MM.1S (cell line): Measurements from ENCODE around the gene ITGA2.

ENCODE experiments used
- DNase-seq: peaks from one replicate; pipeline ENCODE4 v3.0.0-alpha.2; 2015
- H2AFZ ChIP-seq: fragments of 300-600 bp; sonication (generic); 2 replicates; pipeline ENCODE4 v1.6.0; 2016; ENCODE audit warnings: antibody characterized with exemption, low read length
- H3F3A ChIP-seq: fragments of 300-600 bp; sonication (generic); 2 replicates; pipeline ENCODE4 v1.6.1; 2016; ENCODE audit warnings: mild to moderate bottlenecking, antibody characterized with exemption, low read length, moderate library complexity, mixed read lengths; ENCODE audit not compliant: insufficient read depth
- H3K27ac ChIP-seq: fragments of 300-600 bp; sonication (generic); 2 replicates; pipeline ENCODE4 v1.5.1; 2016; ENCODE audit warnings: mild to moderate bottlenecking, low read length
- H3K27me3 ChIP-seq: fragments of 300-600 bp; sonication (generic); replicated peaks from 2 replicates; pipeline ENCODE4 v1.6.0; 2016; ENCODE audit warnings: low read length; ENCODE audit not compliant: insufficient read depth
- H3K36me3 ChIP-seq: fragments of 300-600 bp; sonication (generic); replicated peaks from 2 replicates; pipeline ENCODE4 v1.6.1; 2016; ENCODE audit warnings: mild to moderate bottlenecking, low read length, mixed read lengths; ENCODE audit not compliant: insufficient read depth
- H3K4me1 ChIP-seq: fragments of 300-600 bp; sonication (generic); 2 replicates; pipeline ENCODE4 v1.6.1; 2016; ENCODE audit warnings: low read length, mixed read lengths
- H3K4me2 ChIP-seq: fragments of 300-600 bp; sonication (generic); 2 replicates; pipeline ENCODE4 v1.6.0; 2016; ENCODE audit warnings: low read depth, low read length
- H3K4me3 ChIP-seq: fragments of 300-600 bp; sonication (generic); 2 replicates; pipeline ENCODE4 v1.5.1; 2016; ENCODE audit warnings: low read length, mixed read lengths
- H3K79me2 ChIP-seq: fragments of 300-600 bp; sonication (generic); 2 replicates; pipeline ENCODE4 v1.6.1; 2016; ENCODE audit warnings: mixed run types, low read length, mixed read lengths
- H3K9ac ChIP-seq: fragments of 300-600 bp; sonication (generic); 2 replicates; pipeline ENCODE4 v1.6.1; 2016; ENCODE audit warnings: low read length, mixed read lengths
- H3K9me2 ChIP-seq: fragments of 300-600 bp; sonication (generic); replicated peaks from 2 replicates; pipeline ENCODE4 v1.6.1; 2016; ENCODE audit warnings: mild to moderate bottlenecking, low read length, mixed read lengths; ENCODE audit not compliant: insufficient read depth
- H3K9me3 ChIP-seq: fragments of 300-600 bp; sonication (generic); replicated peaks from 2 replicates; pipeline ENCODE4 v1.6.1; 2016; ENCODE audit warnings: mild to moderate bottlenecking, low read length, mixed read lengths; ENCODE audit not compliant: insufficient read depth
- H4K20me1 ChIP-seq: fragments of 300-600 bp; sonication (generic); 2 replicates; pipeline ENCODE4 v1.6.1; 2016; ENCODE audit warnings: mild to moderate bottlenecking, low read length, moderate library complexity, mixed read lengths; ENCODE audit not compliant: insufficient read depth
- CTCF ChIP-seq: fragments of 300-600 bp; sonication (generic); IDR thresholded peaks from 2 replicates; pipeline ENCODE4 v1.5.1; 2016; ENCODE audit warnings: antibody characterized with exemption, low read length, mixed read lengths
- EZH2 ChIP-seq: fragments of 300-600 bp; sonication (generic); optimal IDR thresholded peaks from 2 replicates; pipeline ENCODE3; 2017; ENCODE audit warnings: low read depth, mild to moderate bottlenecking, antibody characterized with exemption, low read length, mixed read lengths
- EZH2phosphoT487 ChIP-seq: fragments of 300-600 bp; sonication (generic); IDR thresholded peaks from 2 replicates; pipeline ENCODE4 v1.6.1; 2018; ENCODE audit warnings: antibody characterized with exemption, low read length

ITGA2 gene

DNA sequence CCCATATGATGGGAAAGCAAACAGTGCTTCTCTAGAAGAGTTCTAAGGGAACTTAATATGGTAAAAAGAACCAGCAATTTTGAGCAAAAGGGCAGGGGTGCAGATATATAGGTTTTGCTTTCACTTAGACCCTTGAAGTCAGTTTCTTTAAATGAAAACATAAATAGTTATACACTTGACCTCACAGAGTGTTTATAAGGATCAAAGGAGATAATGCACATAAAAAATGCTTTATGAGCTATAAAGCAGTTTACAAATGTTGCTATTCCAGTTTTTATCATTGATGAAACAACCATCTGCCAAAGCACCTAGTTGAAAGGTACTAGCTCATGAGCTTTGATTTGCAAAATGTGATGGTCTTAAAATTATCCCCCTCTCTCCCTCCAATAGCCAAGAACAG is 45.7 kb downstream of the ITGA2 start:
- H3F3A ChIP-seq: no peaks in the 10 kb centered on the region
- H3K4me3 ChIP-seq: no peak overlapping the region
- H2AFZ ChIP-seq: no peak overlapping the region
- H3K36me3 ChIP-seq: no peaks in the 10 kb centered on the region
- H4K20me1 ChIP-seq: no peaks in the 10 kb centered on the region
- no peaks in the 10 kb centered on the region for H3K27me3 ChIP-seq
- no peak overlapping the region for H3K9ac ChIP-seq
- TF ChIP-seq EZH2 (no peak), CTCF (no peak), EZH2phosphoT487 (no peak)
- H3K4me2 ChIP-seq: no peak overlapping the region
- no peak for DNase-seq
- no peaks in the 10 kb centered on the region for H3K9me2 ChIP-seq
- H3K4me1 ChIP-seq: no peaks in the 10 kb centered on the region
- H3K27ac ChIP-seq: no peak overlapping the region
- no peaks in the 10 kb centered on the region for H3K9me3 ChIP-seq
- H3K79me2 ChIP-seq: no peaks in the 10 kb centered on the region

DNA sequence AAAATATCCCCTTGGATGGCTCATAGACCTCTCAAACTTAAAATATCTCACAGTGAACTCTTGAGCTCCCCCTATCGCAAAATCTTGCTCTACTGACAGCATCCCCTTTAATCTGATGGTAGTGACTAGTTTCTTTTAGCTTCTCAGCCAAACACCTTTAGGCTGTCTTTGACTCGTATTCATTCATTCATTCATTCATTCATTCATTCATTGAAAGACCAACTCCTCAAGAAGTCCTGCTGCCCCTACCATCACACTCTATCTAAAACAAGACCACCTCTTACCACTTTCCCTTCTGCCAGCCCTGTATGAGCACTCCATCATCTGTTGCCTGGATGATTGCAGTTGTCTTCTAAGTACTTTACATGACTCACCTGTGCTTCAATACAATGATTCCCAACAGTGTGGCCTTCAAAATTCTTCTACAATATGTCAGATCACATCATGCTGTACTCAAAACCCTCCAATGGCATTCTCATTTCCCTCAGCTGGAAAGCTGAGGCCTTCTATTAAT is 46.8 kb downstream of the ITGA2 start:
- H3K27me3 ChIP-seq: no peaks in the 10 kb centered on the region
- peaks cover 3% of the 10 kb centered on the region; the same call in 1 of the 2 replicates for H3F3A ChIP-seq
- TF ChIP-seq CTCF: peak; percentile 23
- TF ChIP-seq EZH2: no peak
- no peak for TF ChIP-seq EZH2phosphoT487
- H4K20me1 ChIP-seq: no peaks in the 10 kb centered on the region
- no peak overlapping the region for H3K27ac ChIP-seq
- H3K9me3 ChIP-seq: no peaks in the 10 kb centered on the region
- no peak overlapping the region for H2AFZ ChIP-seq
- no peak for DNase-seq
- H3K4me1 ChIP-seq: peaks cover 4% of the 10 kb centered on the region; the same call in 1 of the 2 replicates
- no peak overlapping the region for H3K4me3 ChIP-seq
- no peak overlapping the region for H3K4me2 ChIP-seq
- H3K9ac ChIP-seq: no peak overlapping the region
- no peaks in the 10 kb centered on the region for H3K79me2 ChIP-seq
- H3K36me3 ChIP-seq: no peaks in the 10 kb centered on the region
- H3K9me2 ChIP-seq: no peaks in the 10 kb centered on the region

DNA sequence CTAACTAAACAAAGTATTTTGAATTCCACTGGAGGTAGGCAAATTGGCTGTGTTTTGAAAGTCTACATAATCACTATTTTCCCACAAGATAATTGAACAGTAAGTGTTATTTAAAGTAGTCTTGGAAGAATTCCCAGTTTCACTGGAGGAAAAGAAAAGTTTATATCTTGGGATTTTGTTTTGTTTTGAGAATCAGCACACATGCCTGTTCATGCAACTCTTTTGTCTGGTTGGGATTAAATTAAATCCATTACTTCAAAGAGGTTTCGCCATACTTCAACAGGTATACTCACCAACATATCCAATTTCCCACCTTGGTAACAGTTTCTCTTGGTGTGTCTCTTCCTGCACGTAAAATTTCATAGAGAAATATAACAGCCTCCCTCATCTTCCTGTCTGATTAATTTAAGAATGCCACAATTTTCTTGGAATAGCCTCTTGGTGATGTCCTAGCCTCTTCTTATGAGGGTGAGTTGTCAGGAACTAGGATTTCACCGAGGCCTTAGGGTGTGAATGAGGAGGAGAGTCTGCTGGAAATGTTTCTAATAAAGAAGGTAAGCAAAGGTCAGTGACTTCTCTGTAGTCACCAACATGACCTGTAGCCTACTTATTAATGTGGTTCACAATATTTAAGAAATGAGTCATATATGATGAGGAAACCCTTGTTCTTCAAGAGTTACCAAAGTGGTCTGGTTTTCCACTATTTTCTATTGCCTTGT is 48.1 kb downstream of the ITGA2 start:
- Histone ChIP-seq H2AFZ (no peak overlapping the region), H3K79me2 (no peaks in the 10 kb centered on the region), H3K27ac (no peak overlapping the region), H3K9ac (no peak overlapping the region), H3K9me3 (no peaks in the 10 kb centered on the region), H3K27me3 (no peaks in the 10 kb centered on the region), H3K4me3 (no peak overlapping the region), H3F3A (peaks cover 12% of the 10 kb centered on the region), H3K36me3 (no peaks in the 10 kb centered on the region), H4K20me1 (no peaks in the 10 kb centered on the region), H3K4me2 (no peak overlapping the region), H3K9me2 (no peaks in the 10 kb centered on the region), H3K4me1 (peaks cover 9% of the 10 kb centered on the region; the same call in 1 of the 2 replicates)
- DNase-seq: no peak
- TF ChIP-seq EZH2 (no peak), CTCF (no peak), EZH2phosphoT487 (no peak)
